Activated CD4-positive, alpha-beta T cell treated with anti-CD3 and anti-CD28 coated beads, Interleukin-2, amount 50 U/mL, for 24 hours (primary cell): ENCODE measurements around the gene SYNE3.

Experiments
- DNase-seq, 2 donors: peaks; one replicate each; pipeline ENCODE4 v3.0.0-alpha.2; 2020; ENCODE audit warnings: low read depth in 1 of 2, low spot score in 1 of 2

Gene SYNE3

DNA sequence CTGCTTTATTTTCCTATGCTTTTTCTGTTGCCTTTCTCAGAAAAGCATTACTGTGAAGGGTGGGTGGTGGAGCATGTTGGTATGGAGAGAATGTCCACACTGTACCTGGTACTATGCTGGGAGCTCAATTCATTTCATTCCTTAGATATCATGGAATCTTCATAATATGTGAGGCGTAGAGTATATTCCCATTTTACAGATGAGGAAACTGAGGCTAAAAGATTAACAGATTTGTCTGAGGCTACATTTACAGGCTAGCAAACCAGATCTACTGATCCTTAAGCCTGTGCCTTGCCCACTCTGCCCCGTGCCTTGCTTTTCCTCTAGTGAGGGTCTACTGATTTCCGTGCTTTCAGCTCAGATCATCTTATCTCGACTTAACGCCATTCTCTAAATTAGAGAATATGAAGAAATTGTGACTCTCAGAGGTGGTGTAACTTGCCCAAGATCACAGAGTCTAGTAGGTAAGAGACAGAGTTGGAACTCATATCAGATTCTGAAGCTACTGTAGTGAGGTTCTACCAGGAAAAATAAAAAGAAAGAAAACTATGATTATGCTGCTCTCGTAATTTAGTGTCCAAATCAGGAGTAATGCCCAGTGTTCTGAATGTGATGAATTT, 23.9 kb upstream of the SYNE3 start:
- DNase-seq: no peak

DNA sequence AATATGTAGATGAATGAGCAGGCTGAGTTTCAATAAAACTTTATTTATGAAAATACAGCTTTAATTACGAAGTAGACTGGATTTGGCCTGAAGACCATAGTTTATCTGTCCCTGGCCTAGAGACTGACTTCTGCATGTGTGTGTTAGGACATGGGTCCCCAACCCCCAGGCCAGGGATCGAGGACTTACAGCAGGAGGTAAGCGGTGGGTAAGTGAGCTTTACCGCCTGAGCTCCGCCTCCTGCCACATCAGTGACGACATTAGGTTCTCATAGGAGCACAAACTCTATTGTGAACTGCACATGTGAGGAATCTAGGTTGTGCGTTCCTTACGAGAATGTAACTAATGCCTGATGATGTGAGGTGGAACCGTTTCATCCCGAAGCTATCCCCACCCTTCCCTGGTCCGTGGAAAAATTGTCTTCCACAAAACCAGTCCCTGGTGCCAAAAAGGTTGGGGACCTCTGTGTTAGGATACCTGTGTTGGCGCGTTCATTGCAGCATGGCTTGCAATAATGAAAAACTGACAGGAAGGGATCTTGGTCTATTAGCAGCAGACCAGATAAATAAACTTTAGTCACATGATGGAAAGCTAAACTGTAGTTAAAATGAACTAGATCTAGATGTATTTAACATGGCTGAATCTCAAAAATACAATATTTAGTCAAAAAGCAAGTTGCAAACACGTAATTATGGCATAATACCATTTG, 22.5 kb upstream of the SYNE3 start:
- DNase-seq: no peak

DNA sequence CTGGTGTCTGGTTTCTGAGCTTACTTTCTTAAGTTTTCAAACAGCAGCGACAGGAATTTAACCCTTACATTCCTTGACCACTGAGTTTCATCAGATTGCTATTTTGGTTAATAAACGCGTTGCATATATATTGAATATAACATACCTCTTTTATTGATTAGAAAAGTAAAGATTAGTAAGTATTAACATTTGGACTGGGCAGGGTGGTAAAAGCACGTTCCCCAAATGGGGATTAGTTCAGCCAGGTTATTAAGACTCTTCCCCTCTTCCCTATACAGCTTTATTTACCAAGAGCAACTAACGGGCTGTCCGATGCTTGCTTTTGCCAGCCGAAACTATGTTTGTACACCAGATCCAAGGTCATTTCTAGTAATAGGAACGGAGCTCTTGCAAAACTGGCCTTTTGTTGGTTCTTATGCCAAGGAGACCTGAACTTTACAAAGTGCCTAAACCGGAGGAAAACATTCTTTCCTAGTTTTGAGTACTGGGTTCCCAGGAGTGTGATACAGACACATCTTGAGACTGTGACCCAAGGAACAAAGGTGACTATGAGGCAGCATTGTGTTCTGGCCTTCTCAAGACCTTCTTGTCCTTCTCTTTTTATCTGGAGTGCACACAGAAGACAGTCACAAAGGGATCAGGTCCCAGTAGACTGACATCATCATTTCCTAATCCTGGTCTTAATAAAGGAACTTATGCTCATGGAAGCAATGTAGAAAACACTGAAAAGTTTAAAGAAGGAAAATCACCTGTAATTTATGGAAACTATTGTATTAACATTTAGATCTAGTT, 21.0 kb upstream of the SYNE3 start:
- no peak for DNase-seq

GRCh38 chr14:95536671-95537070, 20.2 kb upstream of the SYNE3 start:
- no peak for DNase-seq

DNA sequence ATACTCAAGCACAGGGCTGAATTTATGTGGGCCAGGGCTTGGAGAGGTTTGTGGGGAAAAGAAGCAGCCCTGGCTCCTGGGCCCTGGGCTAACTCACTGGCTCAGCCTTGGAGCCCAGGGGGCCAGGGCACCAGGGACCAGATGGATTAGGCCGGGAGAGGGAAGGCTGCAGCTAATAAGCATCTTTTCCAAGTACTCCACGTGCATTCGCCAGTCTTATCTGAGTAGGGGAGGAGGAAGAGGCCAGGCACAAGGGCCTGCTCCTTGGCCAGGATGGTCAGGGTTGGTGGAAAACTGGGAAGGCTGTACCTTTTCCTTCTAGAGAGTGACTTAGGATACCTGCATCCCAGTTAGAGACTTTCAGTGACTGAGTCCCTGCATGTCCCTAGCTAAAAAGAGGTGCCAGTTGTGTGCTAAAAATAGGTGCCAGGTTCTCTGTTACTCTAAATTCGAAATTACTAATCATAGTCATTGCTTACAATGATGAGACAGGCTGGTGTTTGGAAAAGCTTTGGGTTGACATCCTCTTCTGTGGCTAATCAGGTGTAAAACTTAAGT, 19.7 kb upstream of the SYNE3 start:
- DNase-seq: no peak

- DNase-seq: no peak
Measured at GRCh38 chr14:95535226-95536021, 19.0 kb upstream of the SYNE3 start.

DNA sequence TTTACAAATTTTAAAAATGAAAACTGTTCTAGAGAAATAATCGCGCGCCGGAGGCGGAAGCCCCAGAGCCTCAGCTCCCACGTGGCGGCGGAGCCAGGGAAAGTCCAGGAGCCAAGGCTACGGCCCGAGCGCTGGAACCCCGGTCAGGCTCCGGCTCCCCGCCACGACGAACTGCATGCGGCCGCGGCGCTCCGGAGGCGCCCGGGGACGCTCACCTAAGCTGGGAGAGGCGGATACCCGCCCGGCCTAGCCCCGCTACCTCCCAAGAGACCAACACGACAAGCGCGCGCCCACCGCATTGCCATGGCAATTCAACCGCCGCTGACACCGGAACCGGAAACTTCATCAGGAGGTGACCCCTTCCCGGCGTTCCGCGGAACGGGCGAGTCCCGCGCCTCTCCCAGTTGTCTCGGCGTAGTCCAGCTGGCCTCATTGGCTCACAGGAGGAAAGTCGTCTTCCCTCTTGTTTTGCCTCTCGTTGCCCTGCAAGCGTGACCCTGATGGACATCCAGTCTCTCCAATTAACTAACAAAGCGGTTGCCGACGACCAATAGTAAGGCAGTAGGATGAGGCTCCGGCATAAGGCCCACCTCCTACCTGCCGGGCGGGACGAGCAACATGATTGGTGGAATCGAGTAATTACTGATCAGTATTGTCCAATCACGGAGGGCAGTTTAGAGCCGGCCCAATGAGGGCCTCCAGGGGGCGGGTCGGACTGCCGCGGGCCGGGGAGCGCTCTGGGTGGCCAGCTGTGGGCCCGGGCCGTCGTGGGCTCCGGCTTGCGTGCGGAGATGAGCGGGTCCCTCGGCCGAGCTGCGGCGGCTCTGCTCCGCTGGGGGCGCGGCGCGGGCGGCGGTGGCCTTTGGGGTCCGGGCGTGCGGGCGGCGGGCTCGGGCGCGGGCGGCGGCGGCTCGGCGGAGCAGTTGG, 18.1 kb upstream of the SYNE3 start, which contains the start of gene GLRX5:
Gene GLRX5 (plus strand): TSS at position 752 of the 927 bp plus-strand sequence. CDS start 40 bp downstream, at position 792.
- peak; percentile 96 to 99 for DNase-seq

GRCh38 chr14:95533822-95534221, 17.4 kb upstream of the SYNE3 start:
- no peak for DNase-seq

- DNase-seq: no peak
Measured at GRCh38 chr14:95533391-95533821, 17.0 kb upstream of the SYNE3 start.

GRCh38 chr14:95531969-95532368, 15.5 kb upstream of the SYNE3 start:
- DNase-seq: no peak

GRCh38 chr14:95531473-95531872, 15.0 kb upstream of the SYNE3 start:
- no peak for DNase-seq

GRCh38 chr14:95530473-95531276, 14.2 kb upstream of the SYNE3 start:
- no peak for DNase-seq

DNA sequence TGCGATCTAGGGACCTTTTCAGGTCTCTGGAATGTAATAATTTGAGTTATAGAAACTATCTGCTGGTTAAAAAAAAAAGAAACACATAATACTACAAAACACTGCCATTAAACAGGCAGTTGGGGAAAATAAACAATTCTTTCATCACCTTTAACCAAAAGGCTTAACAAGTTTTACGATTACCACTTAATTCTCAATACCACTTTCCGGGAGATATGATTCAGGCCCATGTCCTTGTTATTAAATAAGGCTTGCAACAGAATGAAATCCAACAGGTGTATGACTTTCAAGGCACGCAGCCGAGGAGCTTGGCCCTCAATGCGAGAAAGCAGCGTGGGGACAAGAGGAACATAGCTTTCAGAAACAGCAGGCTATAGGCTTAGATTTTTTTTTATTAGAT, 12.8 kb upstream of the SYNE3 start:
- no peak for DNase-seq

GRCh38 chr14:95527387-95528002, 11.0 kb upstream of the SYNE3 start:
- no peak for DNase-seq

DNA sequence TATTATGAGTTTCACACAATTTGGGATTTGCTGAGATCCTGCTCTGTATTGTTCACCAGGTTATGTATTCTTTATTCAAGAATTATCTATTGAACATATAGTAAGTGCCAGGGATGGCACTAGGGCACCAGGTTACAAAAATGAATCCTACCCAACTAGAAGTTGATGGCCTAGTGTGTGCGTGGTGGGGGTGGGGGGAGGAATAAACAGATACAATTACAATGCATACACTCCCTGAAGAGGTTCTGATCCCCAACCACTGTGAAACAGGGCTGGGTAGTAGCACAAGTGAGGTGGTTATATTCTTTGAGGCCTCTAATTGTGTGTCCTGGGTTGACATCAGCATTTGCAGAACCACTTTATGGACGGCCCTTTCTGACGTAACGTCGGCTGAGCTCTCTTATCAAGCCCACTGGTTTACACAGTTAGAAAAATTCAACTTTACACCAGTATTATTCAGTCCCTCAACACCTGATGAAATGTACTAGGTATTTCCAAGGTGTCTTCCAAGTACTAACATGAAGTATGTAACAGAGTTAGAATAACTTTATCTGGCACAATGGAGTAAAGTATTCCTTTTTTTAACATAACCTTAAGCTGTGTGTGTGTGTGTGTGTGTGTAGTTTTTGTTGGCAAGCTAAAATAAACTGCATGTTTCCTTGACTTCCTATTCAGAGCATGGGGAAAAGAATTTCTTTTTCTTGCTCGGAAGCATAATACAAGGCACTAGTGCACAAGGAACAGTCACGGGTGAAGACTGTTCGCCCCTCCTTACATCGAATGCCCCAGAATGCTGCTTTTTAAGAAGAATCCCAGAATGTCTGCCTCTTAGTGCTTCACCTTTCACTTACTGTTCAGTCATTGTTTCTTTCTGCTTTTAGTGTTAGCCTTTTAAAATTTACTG, 10.3 kb upstream of the SYNE3 start:
- no peak for DNase-seq

DNA sequence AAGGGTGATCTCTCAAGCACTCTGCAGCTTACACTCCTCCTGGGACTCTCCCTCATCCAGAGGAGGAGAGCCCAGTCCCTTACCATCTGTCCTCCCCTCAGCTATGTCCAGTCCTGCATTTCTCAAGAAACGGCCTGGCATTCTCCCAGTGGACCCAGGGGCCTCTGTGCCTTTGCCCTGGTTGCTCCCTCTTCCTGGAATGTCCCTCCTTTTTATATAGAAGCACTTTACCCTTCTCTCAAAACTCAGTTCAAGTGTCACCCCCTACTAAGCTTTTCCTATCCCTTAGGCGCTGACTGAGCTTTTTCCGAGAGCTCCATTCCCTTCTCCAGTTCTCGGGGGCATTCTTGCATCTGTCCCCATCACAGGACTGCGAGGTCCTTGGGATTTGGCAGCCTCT, 9.5 kb upstream of the SYNE3 start:
- DNase-seq: no peak

GRCh38 chr14:95524706-95525512, 8.5 kb upstream of the SYNE3 start:
- no peak for DNase-seq
